Measurements from ENCODE around the gene FAM20C. TPM values are rescaled to one million over a fixed set of nuclear protein-coding genes. Genes with fewer than 3 reads are reported as not detected.

FAM20C gene
- polyA plus RNA-seq (ENCODE audit: insufficient read length in 3 of 3): 10 to 100 TPM; 66.1 to 85.7 (median 66.3) TPM
- long read RNA-seq, donor 1, transcript FAM20C-201 (10 exons, 2,751 nt): major isoform, 7 of 7 reads
- long read RNA-seq, donor 1, partial matches to known transcripts: 0 of 7 reads
- long read RNA-seq, donor 1, other reads (novel, unspliced or antisense): 0 of 7 reads
- long read RNA-seq, donor 2, transcript FAM20C-201 (10 exons, 2,751 nt): major isoform, 10 of 16 reads
- long read RNA-seq, donor 2, partial matches to known transcripts: 6 of 16 reads
- long read RNA-seq, donor 2, other reads (novel, unspliced or antisense): 0 of 16 reads
- long read RNA-seq, donor 3, transcript FAM20C-201 (10 exons, 2,751 nt): major isoform, 21 of 39 reads
- long read RNA-seq, donor 3, partial matches to known transcripts: 18 of 39 reads
- long read RNA-seq, donor 3, other reads (novel, unspliced or antisense): 0 of 39 reads
- long read RNA-seq, donor 4, transcript FAM20C-201 (10 exons, 2,751 nt): major isoform, 12 of 12 reads
- long read RNA-seq, donor 4, partial matches to known transcripts: 0 of 12 reads
- long read RNA-seq, donor 4, other reads (novel, unspliced or antisense): 0 of 12 reads
- long read RNA-seq, donor 5: 0 reads
- long read RNA-seq, donor 6, transcript FAM20C-201 (10 exons, 2,751 nt): major isoform, 13 of 13 reads
- long read RNA-seq, donor 6, partial matches to known transcripts: 0 of 13 reads
- long read RNA-seq, donor 6, other reads (novel, unspliced or antisense): 0 of 13 reads
- long read RNA-seq, donor 7, transcript FAM20C-201 (10 exons, 2,751 nt): major isoform, 13 of 30 reads
- long read RNA-seq, donor 7, partial matches to known transcripts: 17 of 30 reads
- long read RNA-seq, donor 7, other reads (novel, unspliced or antisense): 0 of 30 reads
- long read RNA-seq, donor 8: 0 reads
- long read RNA-seq, donor 9, transcript FAM20C-201 (10 exons, 2,751 nt): major isoform, 16 of 16 reads
- long read RNA-seq, donor 9, partial matches to known transcripts: 0 of 16 reads
- long read RNA-seq, donor 9, other reads (novel, unspliced or antisense): 0 of 16 reads
- long read RNA-seq, donor 10, transcript FAM20C-201 (10 exons, 2,751 nt): major isoform, 13 of 35 reads
- long read RNA-seq, donor 10, partial matches to known transcripts: 21 of 35 reads
- long read RNA-seq, donor 10, other reads (novel, unspliced or antisense): 0 of 35 reads
- long read RNA-seq, donor 11, transcript FAM20C-201 (10 exons, 2,751 nt): major isoform, 17 of 17 reads
- long read RNA-seq, donor 11, partial matches to known transcripts: 0 of 17 reads
- long read RNA-seq, donor 11, other reads (novel, unspliced or antisense): 0 of 17 reads
- long read RNA-seq, donor 12, partial matches to known transcripts: 9 of 12 reads
- long read RNA-seq, donor 12, other reads (novel, unspliced or antisense): 0 of 12 reads
- long read RNA-seq, donor 13: 0 reads
- long read RNA-seq, donor 14, partial matches to known transcripts: 7 of 11 reads
- long read RNA-seq, donor 14, other reads (novel, unspliced or antisense): 0 of 11 reads
- long read RNA-seq, donor 15, transcript FAM20C-201 (10 exons, 2,751 nt): major isoform, 5 of 5 reads
- long read RNA-seq, donor 15, partial matches to known transcripts: 0 of 5 reads
- long read RNA-seq, donor 15, other reads (novel, unspliced or antisense): 0 of 5 reads
- long read RNA-seq, donor 16, transcript FAM20C-201 (10 exons, 2,751 nt): major isoform, 29 of 71 reads
- long read RNA-seq, donor 16, partial matches to known transcripts: 38 of 71 reads
- long read RNA-seq, donor 16, other reads (novel, unspliced or antisense): 0 of 71 reads

- peak in 9 of 11 donors; percentile 52 to 79 (median 71) for DNase-seq (ENCODE audit: extremely low read depth in 1 of 11, low read depth in 9 of 11, low spot score in 4 of 11)
Observed at GRCh38 chr7:191981-192649, at the start of gene FAM20C. Gene FAM20C (plus strand): TSS chr7:192571. CDS start chr7:193200, 629 bp downstream.

GRCh38 chr7:143145-143751 lies 49.1 kb upstream of the FAM20C start:
- no peak for DNase-seq (ENCODE audit: extremely low read depth in 1 of 11, low read depth in 9 of 11, low spot score in 4 of 11)

- no peak for DNase-seq (ENCODE audit: extremely low read depth in 1 of 11, low read depth in 9 of 11, low spot score in 4 of 11)
Observed at GRCh38 chr7:143811-144453, 48.4 kb upstream of the FAM20C start.

- no peak for DNase-seq (ENCODE audit: extremely low read depth in 1 of 11, low read depth in 9 of 11, low spot score in 4 of 11)
Observed at GRCh38 chr7:144454-144826, 47.9 kb upstream of the FAM20C start.

- DNase-seq (ENCODE audit: extremely low read depth in 1 of 11, low read depth in 9 of 11, low spot score in 4 of 11): no peak
Observed at GRCh38 chr7:145863-146262, 46.5 kb upstream of the FAM20C start.

GRCh38 chr7:148543-148931 lies 43.8 kb upstream of the FAM20C start:
- DNase-seq (ENCODE audit: extremely low read depth in 1 of 11, low read depth in 9 of 11, low spot score in 4 of 11): no peak

- peak; percentile 96 to 99 (median 98) for DNase-seq (ENCODE audit: extremely low read depth in 1 of 11, low read depth in 9 of 11, low spot score in 4 of 11)
Observed at GRCh38 chr7:148932-149790, 43.2 kb upstream of the FAM20C start.

GRCh38 chr7:149791-150636 lies 42.4 kb upstream of the FAM20C start:
- no peak for DNase-seq (ENCODE audit: extremely low read depth in 1 of 11, low read depth in 9 of 11, low spot score in 4 of 11)

GRCh38 chr7:150811-151221 lies 41.6 kb upstream of the FAM20C start:
- DNase-seq (ENCODE audit: extremely low read depth in 1 of 11, low read depth in 9 of 11, low spot score in 4 of 11): peak in 5 of 11 donors; percentile 47 to 84 (median 75)

- no peak for DNase-seq (ENCODE audit: extremely low read depth in 1 of 11, low read depth in 9 of 11, low spot score in 4 of 11)
Observed at GRCh38 chr7:151346-152050, 40.9 kb upstream of the FAM20C start.

GRCh38 chr7:152702-153391 lies 39.5 kb upstream of the FAM20C start:
- DNase-seq (ENCODE audit: extremely low read depth in 1 of 11, low read depth in 9 of 11, low spot score in 4 of 11): peak in 1 of 11 donors; percentile 51

GRCh38 chr7:153604-154003 lies 38.8 kb upstream of the FAM20C start:
- no peak for DNase-seq (ENCODE audit: extremely low read depth in 1 of 11, low read depth in 9 of 11, low spot score in 4 of 11)

- no peak for DNase-seq (ENCODE audit: extremely low read depth in 1 of 11, low read depth in 9 of 11, low spot score in 4 of 11)
Observed at GRCh38 chr7:154096-154799, 38.1 kb upstream of the FAM20C start.
